ENCODE results near the gene PRKAG2. TPM values are rescaled to one million over a fixed set of nuclear protein-coding genes. Genes with fewer than 3 reads are reported as not detected.

Gene PRKAG2
- total and polyA plus RNA-seq, 2 of the 8 experiments (the other 6 are each of a cell fraction or from before 2014, with no cell fraction given) = 7.5 to 18.1 TPM

DNA sequence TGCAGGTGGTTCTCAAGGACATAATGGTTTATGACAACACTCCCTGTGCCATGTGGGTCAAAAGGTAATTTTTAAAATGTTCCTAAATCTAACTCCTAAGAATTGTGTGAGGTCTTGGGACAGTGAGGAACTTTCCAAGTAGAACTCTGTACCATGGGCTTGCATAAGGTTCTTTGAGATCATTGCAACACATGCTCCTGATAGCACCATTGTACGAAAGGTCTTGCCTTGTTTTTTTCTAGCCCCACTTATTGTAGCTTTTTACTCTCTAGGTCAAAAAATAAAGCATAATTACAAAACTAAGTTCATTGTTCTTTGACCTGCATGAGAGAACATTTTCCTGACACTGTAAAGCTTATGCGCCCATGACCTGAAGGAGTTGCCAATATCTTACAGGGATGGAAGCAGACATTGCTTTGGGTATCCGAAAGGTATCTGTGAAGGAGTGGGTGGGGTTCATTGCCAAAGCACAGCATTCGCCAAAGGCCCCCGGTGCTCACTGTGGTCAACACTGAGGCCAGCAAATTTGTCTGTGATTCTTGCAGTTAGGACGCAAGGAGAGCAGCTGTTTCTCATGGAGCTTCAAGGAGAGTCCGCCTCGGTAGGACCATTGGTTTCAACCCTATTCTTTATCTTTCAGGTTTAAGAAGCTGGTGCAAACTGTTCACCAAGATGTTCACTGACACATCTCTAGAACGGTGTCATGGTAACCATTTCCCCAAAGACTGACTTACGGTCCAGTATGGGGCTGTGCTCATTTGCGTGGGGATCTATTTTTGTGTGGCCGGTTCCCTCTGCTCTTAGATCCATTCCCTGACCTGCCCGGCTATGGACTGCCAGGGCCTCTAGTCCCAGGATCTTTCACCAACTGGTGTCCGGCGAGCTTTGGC is 7.6 kb upstream of the PRKAG2 start:
- FAIRE-seq (no peak), DNase-seq (ENCODE audit: low read depth in 1 of 2, low spot score in 2 of 2) (no peak)
- no peak overlapping the region for H2BK5ac ChIP-seq (ENCODE audit: low read depth, low read length)
- H4K20me1 ChIP-seq (replicated peaks in 1 of 2; ENCODE audit: control insufficient read depth in 1 of 2, insufficient read depth in 2 of 2, low read length in 2 of 2) = peaks cover 0 to 2% of the 10 kb centered on the region in 2 experiments
- H2AK5ac ChIP-seq (ENCODE audit: low read depth, low read length) = no peak overlapping the region
- no peak overlapping the region for H4K8ac ChIP-seq (ENCODE audit: extremely low read depth, insufficient read depth, low read length)
- H3K4ac ChIP-seq (replicated peaks; ENCODE audit: insufficient read length, low read depth, low read length) = no peak overlapping the region
- ChIA-PET CTCF (ENCODE audit: partially characterized antibody) (interaction anchor here (0.8 to 1.7 kb wide), 5 partner anchors 11 to 138 kb away, joined by 3 to 7 read pairs (median 3); no protein-coding TSS in a partner anchor), POLR2A (ENCODE audit: partially characterized antibody) (interaction anchor here (0.5 kb wide), 1 partner anchor 9 kb away, joined by 3 read pairs; no protein-coding TSS in a partner anchor)
- no peak overlapping the region for H4K91ac ChIP-seq (replicated peaks; ENCODE audit: insufficient read length, low read length)
- H3K4me2 ChIP-seq (ENCODE audit: insufficient read depth in 1 of 2, low read depth in 2 of 2, low read length in 2 of 2) = no peak overlapping the region
- H3K56ac ChIP-seq (replicated peaks; ENCODE audit: insufficient read length, low read depth, low read length) = no peak overlapping the region
- no peak overlapping the region for H2BK120ac ChIP-seq (replicated peaks; ENCODE audit: low read depth, low read length)
- WGBS, 2 experiments (ENCODE audit: extremely low coverage in 1 of 2, insufficient coverage in 1 of 2, insufficient read length in 1 of 2, insufficient replicate concordance in 2 of 2, low coverage in 1 of 2, low lambda C conversion rate in 2 of 2, missing lambda C conversion rate in 1 of 2) = 89% methylated on average over 15 of the region's 15 CpGs; no CpG with 5 or more reads in 1 of the 2 experiments
- no peaks in the 10 kb centered on the region for H3K4me1 ChIP-seq (replicated peaks in 1 of 4; ENCODE audit: control insufficient read depth in 3 of 4, insufficient read depth in 4 of 4, low read length in 3 of 4)
- no peak overlapping the region for H2AFZ ChIP-seq (ENCODE audit: low read length)
- no peak overlapping the region for H3K4me3 ChIP-seq (ENCODE audit: extremely low read depth in 1 of 4, insufficient read depth in 2 of 4, low read depth in 3 of 4, low read length in 4 of 4)
- no peak overlapping the region for H2BK12ac ChIP-seq (ENCODE audit: low read depth, low read length)
- H3K36me3 ChIP-seq (ENCODE audit: control insufficient read depth in 2 of 4, insufficient read depth in 4 of 4, low read length in 3 of 4) = no peaks in the 10 kb centered on the region
- H3K79me2 ChIP-seq (ENCODE audit: control insufficient read depth in 1 of 2, insufficient read depth in 2 of 2, low read length in 2 of 2) = no peaks in the 10 kb centered on the region
- H2BK20ac ChIP-seq (ENCODE audit: low read length) = no peak overlapping the region
- peaks cover 0 to under 1% (median 0%) of the 10 kb centered on the region in 4 experiments; a peak in 3 of 7 replicates for H3K27me3 ChIP-seq (replicated peaks in 1 of 4; ENCODE audit: control insufficient read depth in 3 of 4, extremely low read depth in 1 of 4, insufficient read depth in 3 of 4, low read length in 3 of 4)
- TF ChIP-seq RBBP5 (IDR thresholded peaks at IDR 0.05; ENCODE audit: borderline replicate concordance, low read depth, low read length) (no peak), JUN (IDR thresholded peaks at IDR 0.05; ENCODE audit: low read depth, low read length) (no peak), ASH2L (IDR thresholded peaks at IDR 0.05; ENCODE audit: low read length) (no peak), CBX5 (IDR thresholded peaks at IDR 0.05; ENCODE audit: low read depth, low read length) (no peak), SP4 (IDR thresholded peaks at IDR 0.05; ENCODE audit: low read length) (no peak)
- no peaks in the 10 kb centered on the region for H3K9me3 ChIP-seq (ENCODE audit: insufficient read depth in 2 of 2, low read depth in 1 of 2, low read length in 1 of 2)
- no peak overlapping the region for H4K5ac ChIP-seq (ENCODE audit: insufficient read length, low read depth, low read length)
- no peak overlapping the region for H3K18ac ChIP-seq (ENCODE audit: extremely low read depth, low read length)
- no peak overlapping the region for H3K9ac ChIP-seq (replicated peaks in 1 of 4; ENCODE audit: extremely low read depth in 1 of 4, low read depth in 3 of 4, low read length in 3 of 4)
- H3K79me1 ChIP-seq (ENCODE audit: low read depth, low read length) = no peaks in the 10 kb centered on the region
- H3K23me2 ChIP-seq (ENCODE audit: low read depth, low read length) = no peaks in the 10 kb centered on the region
- no peak overlapping the region for H2BK15ac ChIP-seq (ENCODE audit: low read length)
- H3K23ac ChIP-seq (ENCODE audit: insufficient read length) = no peak overlapping the region
- H3K14ac ChIP-seq (ENCODE audit: insufficient read length) = no peak overlapping the region
- H3K27ac ChIP-seq (ENCODE audit: low read depth, low read length) = no peak overlapping the region

Data from H1 (cell line).